ENCODE measurements around the gene CBLN1. TPM values are rescaled to one million over a fixed set of nuclear protein-coding genes. Genes with fewer than 3 reads are reported as not detected.

CBLN1 gene
- total RNA-seq, 2 experiments from 2014 or later = not detected

DNA sequence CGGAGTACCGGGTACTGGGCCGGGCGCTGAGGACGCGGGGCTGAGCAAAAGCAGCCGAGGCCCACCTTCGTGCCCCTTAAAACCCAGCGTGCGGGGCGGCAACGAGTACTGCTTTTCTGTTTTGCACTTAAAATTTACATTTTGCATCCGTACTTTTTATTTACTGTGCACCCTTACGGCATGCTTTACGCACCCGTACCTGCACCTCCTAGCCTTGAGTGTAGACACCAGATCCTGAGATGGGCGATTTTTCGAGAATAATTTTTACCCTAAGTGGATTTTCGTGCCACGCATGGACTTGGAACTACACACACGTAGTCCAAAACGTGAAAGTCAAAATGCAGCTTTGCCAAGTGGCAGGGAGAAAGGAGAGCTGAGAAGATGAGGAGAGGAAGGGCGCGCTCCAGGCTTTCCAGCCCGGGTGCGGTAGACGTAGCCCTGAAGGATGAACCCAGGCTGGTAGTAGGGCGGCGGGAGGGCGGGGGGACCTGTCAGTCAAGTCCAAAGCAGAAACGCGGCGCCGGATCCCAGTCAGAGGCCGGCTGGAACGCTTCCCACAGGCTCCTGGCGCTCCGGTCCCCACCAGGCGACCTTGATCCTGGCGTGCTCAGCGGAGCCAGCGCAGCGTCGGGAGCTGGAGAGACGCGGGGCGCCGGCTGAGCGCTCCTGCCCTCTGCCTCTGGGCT is 1.2 kb upstream of the CBLN1 start:
- ChIA-PET POLR2A (no interaction called here), CTCF (no interaction called here)
- Mint-ChIP-seq H3K9me3 (no peaks in the 10 kb centered on the region), H3K4me1 (peaks cover 9% of the 10 kb centered on the region), H3K36me3 (ENCODE audit: low read depth) (peaks cover 3% of the 10 kb centered on the region), H3K27me3 (peaks cover 70% of the 10 kb centered on the region), H3K4me3 (peak overlapping the region; percentile 54), H3K27ac (peak overlapping the region; percentile 55)
- DNase-seq = no peak

DNA sequence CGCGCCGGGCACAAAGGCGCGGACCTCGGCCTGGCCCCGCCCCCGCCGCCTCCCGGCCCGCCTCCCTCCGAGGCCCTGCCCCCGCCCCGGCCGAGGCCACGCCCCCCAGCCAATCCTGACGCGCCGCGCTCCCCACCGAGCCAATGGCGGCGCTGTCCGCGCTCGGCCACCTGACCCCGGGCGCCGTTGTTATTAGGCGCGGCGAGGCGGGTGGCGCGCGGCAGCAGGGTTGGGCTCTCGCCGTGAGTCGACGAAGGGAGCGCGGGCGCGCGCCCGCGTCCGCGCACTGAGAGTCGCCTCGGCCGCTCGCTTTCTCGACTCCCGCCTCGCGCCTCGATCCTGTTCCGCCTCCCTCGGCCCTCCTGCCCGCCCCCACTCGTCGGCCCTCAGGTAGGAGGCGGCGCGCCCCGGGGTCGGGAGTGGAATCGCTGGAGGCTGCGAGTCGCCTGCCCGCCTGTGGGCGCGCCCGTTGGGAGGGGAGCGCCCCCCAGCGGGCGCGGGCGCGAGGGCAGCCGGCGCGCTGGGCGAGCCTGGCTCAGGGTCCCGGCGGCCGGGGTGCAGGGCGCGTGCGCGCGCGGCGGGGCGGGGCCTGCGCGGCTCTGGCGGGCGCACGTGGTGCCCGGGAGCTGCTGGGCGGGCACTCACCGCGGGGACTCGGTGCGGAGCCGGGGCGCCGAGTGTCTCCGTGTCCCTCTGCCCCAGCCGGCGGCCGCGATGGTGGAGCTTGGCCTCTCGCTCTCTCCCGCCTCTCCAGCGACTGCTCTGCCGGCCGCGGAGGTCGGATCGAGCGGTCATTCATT is 405 bp upstream of the CBLN1 start:
- H3K27ac Mint-ChIP-seq = peak overlapping the region; percentile 55
- CTCF ChIA-PET = no interaction called here

DNA sequence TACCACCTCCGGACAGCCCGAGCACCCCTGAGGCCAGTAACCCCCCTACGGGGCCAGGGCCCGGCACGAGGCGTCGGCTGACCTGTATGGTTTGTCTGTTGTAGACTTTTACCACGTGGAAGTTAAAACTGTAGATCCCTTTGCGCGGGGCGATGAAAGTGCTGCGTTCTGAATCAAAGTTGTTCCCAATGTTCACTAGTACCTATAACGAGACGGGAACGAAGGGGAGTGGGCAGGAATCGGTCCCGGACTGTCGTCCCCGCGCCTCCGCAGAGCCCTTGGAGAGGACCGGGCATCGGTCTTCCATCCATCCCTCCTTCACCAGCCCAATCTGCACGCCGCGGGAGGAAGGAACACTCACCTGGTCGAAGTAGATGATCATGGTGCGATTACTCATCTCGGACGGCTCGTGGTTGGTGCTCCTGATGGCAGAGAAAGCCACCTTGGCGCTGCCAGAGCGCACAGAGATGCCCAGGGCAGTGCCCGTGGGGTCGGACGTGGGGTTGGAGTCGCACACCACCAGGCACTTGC is 732 bp downstream of the CBLN1 start:
- peaks cover 9% of the 10 kb centered on the region for H3K4me1 Mint-ChIP-seq
- POLR2A ChIA-PET = no interaction called here
- H3K4me3 Mint-ChIP-seq = no peak overlapping the region
- peak overlapping the region; percentile 54 for H3K27ac Mint-ChIP-seq
- no peaks in the 10 kb centered on the region for H3K9me3 Mint-ChIP-seq
- peaks cover 3% of the 10 kb centered on the region for H3K36me3 Mint-ChIP-seq (ENCODE audit: low read depth)
- H3K27me3 Mint-ChIP-seq = peaks cover 78% of the 10 kb centered on the region
- CTCF ChIA-PET = no interaction called here
- DNase-seq = no peak

More for the DNA sequence above, 405 bp upstream of the CBLN1 start:
- Mint-ChIP-seq H3K4me1 (peaks cover 9% of the 10 kb centered on the region), H3K27me3 (peaks cover 77% of the 10 kb centered on the region), H3K36me3 (ENCODE audit: low read depth) (peaks cover 3% of the 10 kb centered on the region), H3K4me3 (peak overlapping the region; percentile 54), H3K9me3 (no peaks in the 10 kb centered on the region)
- DNase-seq = peak; percentile 53
- POLR2A ChIA-PET = no interaction called here

DNA sequence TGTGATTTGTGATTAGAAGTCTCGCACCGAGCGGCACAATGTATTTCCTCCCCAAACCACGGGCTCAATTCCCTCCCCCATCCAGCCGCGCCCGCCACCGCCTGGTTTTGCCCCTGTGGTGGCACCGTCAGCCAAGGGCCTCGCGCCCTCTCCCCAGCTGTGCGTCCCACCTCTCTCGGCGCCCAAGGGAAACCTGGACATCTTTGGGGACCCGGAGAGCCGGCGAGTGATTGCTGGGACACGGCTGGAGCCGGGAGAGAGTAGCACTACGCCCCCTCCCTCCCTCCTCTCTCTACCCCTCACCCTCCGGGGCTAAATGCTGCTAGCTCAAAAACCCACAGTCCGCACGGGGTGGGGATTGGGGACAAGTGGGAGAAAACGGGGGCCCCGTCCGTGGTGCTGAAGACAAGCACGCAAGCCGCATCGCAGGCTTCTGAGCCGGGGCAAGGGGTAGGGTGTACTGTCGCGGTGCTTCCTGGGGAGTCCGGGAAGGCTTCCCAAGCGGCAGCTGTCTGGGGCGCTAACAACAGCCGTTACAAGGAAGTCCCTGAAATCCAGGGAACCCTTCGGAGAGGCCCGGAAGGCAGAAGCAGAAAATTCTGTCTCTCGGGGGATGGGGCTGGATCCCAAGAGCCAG is 1.4 kb downstream of the CBLN1 start:
- Mint-ChIP-seq H3K4me1 (peaks cover 9% of the 10 kb centered on the region), H3K27ac (no peak overlapping the region), H3K9me3 (no peaks in the 10 kb centered on the region), H3K4me3 (peak overlapping the region; percentile 25), H3K27me3 (peaks cover 80% of the 10 kb centered on the region), H3K36me3 (ENCODE audit: low read depth) (peaks cover 3% of the 10 kb centered on the region)
- ChIA-PET CTCF (no interaction called here), POLR2A (no interaction called here)
- DNase-seq = no peak

DNA sequence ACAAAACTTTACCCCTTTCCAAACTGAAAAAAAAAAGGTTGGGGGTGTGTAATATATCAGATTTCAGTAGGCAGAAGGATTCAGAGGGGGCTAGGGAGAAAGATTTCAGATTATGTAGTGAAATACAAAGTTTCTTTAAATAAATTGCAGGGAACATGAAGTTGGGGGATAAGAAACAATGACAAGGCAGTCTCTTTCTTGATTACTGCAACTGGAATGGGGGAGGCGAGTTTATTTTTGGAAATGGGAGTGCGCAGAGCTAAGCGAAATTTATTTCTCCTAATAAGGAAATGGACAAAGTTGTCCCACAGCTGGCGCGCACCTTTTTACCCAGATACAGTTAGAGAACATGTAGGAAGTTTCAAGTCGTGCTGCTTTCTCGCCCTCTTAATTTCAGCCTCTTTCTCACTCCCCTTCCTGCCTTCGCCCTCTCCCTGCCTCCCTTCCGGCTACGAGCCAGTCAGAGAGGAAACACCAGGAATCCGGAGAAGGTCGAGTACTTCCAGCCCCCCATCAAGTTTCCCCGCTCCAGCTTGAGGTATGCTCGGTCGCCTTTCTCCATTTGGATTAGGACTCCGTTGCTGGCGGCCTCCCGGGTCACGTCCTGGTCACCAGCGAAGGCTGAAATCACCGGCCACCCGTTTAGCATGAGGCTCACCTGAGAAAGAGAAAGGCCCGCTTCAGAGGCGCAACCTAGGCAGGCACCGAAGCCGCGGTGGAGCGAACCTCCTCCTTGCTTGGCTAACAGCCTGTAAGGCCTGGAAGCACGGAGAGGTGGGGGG is 2.5 kb downstream of the CBLN1 start:
- no peak overlapping the region for H3K4me3 Mint-ChIP-seq
- H3K27ac Mint-ChIP-seq = no peak overlapping the region
- H3K27me3 Mint-ChIP-seq = peaks cover 80% of the 10 kb centered on the region
- ChIA-PET POLR2A (no interaction called here), CTCF (interaction anchor here (1.2 kb wide), 1 partner anchor 10 kb away, joined by 3 read pairs; no protein-coding TSS in a partner anchor)
- peaks cover 9% of the 10 kb centered on the region for H3K4me1 Mint-ChIP-seq
- peaks cover 3% of the 10 kb centered on the region for H3K36me3 Mint-ChIP-seq (ENCODE audit: low read depth)
- no peaks in the 10 kb centered on the region for H3K9me3 Mint-ChIP-seq
- no peak for DNase-seq

DNA sequence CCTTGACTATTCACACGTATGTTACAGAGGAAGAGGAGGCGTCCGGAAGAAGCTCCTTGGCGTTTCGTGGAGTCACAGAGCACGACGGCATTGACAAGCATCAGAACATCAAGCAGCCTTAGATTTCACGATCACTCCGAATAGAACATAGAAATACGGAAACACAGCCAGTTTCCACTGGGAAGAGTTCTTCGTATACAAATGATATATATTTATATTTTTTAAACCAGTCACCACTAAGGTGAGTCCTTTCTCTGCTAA is 3.1 kb downstream of the CBLN1 start:
- ChIA-PET CTCF (interaction anchor here (1.2 kb wide), 1 partner anchor 9 kb away, joined by 3 read pairs; no protein-coding TSS in a partner anchor), POLR2A (no interaction called here)
- no peak overlapping the region for H3K4me3 Mint-ChIP-seq
- H3K27me3 Mint-ChIP-seq = peaks cover 80% of the 10 kb centered on the region
- no peaks in the 10 kb centered on the region for H3K9me3 Mint-ChIP-seq
- H3K27ac Mint-ChIP-seq = no peak overlapping the region
- H3K36me3 Mint-ChIP-seq (ENCODE audit: low read depth) = peaks cover 3% of the 10 kb centered on the region
- DNase-seq = no peak
- H3K4me1 Mint-ChIP-seq = peaks cover 9% of the 10 kb centered on the region

DNA sequence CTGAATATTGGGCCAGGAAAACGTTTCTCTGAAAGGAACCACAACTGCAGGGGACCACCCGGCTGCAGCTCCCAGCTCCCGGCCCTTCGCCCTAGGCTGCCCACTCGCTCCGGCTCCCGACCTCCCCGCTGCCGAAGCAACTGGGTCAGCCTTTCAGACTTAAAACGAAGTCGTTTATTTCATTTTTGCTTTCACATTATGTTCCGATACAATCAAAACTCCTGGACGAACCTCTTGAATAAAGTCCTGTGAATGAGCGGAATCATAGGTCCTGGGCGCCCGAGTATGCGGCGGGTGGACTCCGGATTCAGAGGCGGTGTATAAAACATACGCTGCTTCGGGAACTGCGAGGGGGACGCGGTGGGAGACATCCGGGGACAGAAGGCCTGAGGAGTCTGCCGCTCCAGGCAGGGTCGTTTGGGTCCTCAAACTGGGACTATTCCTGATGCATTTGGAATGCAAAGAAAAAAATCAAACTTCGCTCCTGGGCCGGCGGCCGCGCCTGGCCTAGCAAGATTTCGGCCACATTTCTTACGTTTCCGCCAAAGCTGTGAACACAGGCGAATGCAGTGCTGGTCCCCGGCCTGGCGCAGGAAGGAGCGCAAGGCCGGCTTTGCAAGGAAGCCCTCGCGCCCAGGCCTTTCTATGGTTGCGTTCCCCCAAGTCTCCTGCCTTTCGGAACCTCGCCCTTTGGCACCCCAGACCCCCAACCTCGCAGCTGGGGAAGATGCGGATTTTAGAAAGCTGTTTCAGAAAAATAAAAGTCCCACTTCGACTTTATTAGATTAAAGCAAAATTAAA is 3.7 kb downstream of the CBLN1 start:
- no peak overlapping the region for H3K27ac Mint-ChIP-seq
- H3K27me3 Mint-ChIP-seq = peaks cover 82% of the 10 kb centered on the region
- ChIA-PET CTCF (interaction anchor here (1.2 kb wide), 1 partner anchor 9 kb away, joined by 3 read pairs; no protein-coding TSS in a partner anchor), POLR2A (no interaction called here)
- DNase-seq = no peak
- H3K4me3 Mint-ChIP-seq = no peak overlapping the region
- H3K9me3 Mint-ChIP-seq = no peaks in the 10 kb centered on the region
- peaks cover 9% of the 10 kb centered on the region for H3K4me1 Mint-ChIP-seq
- peaks cover 3% of the 10 kb centered on the region for H3K36me3 Mint-ChIP-seq (ENCODE audit: low read depth)

DNA sequence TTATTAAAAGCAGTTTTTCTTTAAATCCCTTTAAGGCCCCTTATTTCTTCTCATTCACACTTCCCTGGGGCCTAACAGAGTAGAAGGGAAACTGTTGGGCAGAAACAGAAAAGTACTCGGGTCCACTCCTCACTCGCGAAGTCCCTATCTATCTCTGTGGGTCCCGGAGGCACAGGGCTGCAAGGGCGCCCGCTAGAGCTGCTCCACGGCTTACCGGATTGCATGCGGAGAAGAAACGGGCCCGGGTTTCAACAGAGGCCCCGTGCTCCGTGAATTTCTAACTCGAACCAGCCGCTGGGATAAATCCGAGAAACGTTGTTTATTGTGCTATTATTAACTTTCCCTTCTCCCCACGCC is 4.3 kb downstream of the CBLN1 start:
- H3K9me3 Mint-ChIP-seq = no peaks in the 10 kb centered on the region
- no peak for DNase-seq
- peaks cover 4% of the 10 kb centered on the region for H3K4me1 Mint-ChIP-seq
- ChIA-PET POLR2A (no interaction called here), CTCF (no interaction called here)
- no peaks in the 10 kb centered on the region for H3K36me3 Mint-ChIP-seq (ENCODE audit: low read depth)
- H3K27me3 Mint-ChIP-seq = peaks cover 79% of the 10 kb centered on the region
- no peak overlapping the region for H3K4me3 Mint-ChIP-seq
- no peak overlapping the region for H3K27ac Mint-ChIP-seq

DNA sequence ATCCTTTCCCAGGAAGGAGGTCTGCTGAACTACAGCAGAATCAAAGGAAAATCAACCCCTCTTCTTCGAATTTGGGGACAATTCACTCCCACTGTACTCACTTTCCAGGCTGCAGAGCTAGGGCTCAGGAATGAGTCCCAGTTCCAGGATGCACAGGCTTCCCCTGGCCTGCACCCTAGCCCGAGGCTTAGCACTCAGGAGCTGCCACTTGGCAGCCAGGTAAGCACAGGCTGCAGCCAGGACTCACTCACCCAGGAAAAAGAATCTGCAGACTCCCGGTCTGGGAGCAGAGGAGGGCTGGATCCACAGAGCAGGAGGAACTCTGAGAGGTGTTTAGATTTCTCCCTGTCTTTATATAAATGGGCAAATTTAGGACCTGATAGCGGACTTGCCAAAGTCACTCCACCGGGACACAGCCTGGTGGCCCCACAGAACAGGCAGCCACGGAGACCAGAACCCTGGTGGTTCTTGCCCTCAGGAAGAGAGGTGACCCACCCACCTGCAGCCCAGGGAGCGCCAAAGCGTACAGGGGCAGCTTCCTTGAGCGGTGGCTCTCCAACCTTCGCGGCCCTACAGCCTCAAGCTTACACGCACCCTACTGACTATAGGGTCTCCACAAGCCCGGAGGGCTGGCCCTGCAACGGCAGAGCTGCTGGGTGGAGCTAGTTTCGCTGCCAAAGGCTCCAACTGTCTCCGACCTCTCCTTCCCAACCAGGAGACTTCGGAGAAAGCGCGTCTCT is 4.8 kb downstream of the CBLN1 start:
- CTCF ChIA-PET = no interaction called here
- peaks cover 78% of the 10 kb centered on the region for H3K27me3 Mint-ChIP-seq

DNA sequence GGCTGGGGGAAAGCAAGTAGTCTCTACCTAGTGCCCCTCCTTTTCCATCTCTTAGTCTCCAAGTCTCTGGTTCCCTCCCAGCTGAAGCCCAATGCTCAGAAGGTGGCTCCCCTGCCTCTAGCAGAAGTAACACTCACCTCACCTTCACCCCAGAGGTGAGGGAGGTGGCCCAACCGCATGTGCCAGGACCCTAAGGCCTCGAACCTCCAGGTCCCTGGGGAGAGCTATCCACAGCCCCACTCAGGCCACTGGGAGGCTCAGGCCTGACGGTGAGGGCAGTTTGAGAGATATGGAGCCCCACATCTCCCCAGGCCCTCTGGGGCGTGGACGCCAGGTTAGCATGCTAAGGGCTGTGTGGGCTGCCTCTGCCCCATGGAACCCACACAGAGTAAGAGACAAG is 5.8 kb downstream of the CBLN1 start:
- Mint-ChIP-seq H3K9me3 (no peaks in the 10 kb centered on the region), H3K4me1 (peaks cover under 1% of the 10 kb centered on the region), H3K4me3 (no peak overlapping the region), H3K36me3 (ENCODE audit: low read depth) (no peaks in the 10 kb centered on the region), H3K27ac (no peak overlapping the region), H3K27me3 (peaks cover 75% of the 10 kb centered on the region)
- DNase-seq = no peak
- ChIA-PET POLR2A (no interaction called here), CTCF (no interaction called here)

More for the DNA sequence above, 4.8 kb downstream of the CBLN1 start:
- no peak for DNase-seq
- H3K4me3 Mint-ChIP-seq = no peak overlapping the region
- POLR2A ChIA-PET = no interaction called here
- H3K36me3 Mint-ChIP-seq (ENCODE audit: low read depth) = no peaks in the 10 kb centered on the region
- H3K27ac Mint-ChIP-seq = no peak overlapping the region
- H3K4me1 Mint-ChIP-seq = peaks cover 4% of the 10 kb centered on the region
- H3K9me3 Mint-ChIP-seq = no peaks in the 10 kb centered on the region

DNA sequence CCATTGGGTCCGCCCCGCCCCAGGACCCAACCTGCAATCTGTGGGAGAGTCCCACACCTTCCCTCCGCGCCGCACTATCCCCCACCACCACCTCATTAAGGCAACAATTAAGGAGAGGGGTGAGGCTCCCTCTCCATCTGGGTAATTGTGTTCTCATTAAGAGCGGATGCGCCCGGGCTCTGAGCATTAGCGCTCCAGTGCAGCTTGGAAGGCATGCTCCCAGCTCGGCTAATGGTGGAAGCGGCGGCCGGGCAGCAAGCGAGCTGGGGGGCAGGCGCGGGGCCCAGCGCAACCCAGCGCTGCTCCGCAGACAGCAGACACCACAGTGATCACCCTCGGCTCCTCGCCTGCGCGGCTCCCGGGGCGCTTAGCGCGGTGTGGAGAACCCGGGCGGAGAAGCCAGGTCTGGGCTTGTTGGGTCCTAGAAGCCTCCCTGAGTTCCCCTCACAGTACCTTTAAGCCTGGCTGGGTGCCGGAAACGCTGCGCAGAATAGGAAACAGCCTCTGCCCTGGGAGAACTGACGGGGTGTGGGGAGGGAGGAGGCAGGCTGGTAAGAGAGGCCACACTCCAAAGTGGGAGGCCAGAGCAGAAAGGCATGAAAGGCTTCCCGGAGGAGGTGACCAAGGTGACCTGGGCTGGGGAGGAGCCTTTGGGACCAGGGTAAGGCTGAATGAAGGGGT is 6.4 kb downstream of the CBLN1 start:
- no peak for DNase-seq
- Mint-ChIP-seq H3K36me3 (ENCODE audit: low read depth) (no peaks in the 10 kb centered on the region), H3K27ac (no peak overlapping the region), H3K27me3 (peaks cover 68% of the 10 kb centered on the region), H3K9me3 (no peaks in the 10 kb centered on the region), H3K4me3 (no peak overlapping the region), H3K4me1 (no peaks in the 10 kb centered on the region)
- ChIA-PET POLR2A (no interaction called here), CTCF (no interaction called here)

Measured in activated CD4-positive, alpha-beta T cell treated with anti-CD3 and anti-CD28 coated beads, Interleukin-2, amount 10 ng/mL, durations not matched to agents 7 days and 5 days (primary cell).